ENCODE data around the gene ATP6V1F.

DNA sequence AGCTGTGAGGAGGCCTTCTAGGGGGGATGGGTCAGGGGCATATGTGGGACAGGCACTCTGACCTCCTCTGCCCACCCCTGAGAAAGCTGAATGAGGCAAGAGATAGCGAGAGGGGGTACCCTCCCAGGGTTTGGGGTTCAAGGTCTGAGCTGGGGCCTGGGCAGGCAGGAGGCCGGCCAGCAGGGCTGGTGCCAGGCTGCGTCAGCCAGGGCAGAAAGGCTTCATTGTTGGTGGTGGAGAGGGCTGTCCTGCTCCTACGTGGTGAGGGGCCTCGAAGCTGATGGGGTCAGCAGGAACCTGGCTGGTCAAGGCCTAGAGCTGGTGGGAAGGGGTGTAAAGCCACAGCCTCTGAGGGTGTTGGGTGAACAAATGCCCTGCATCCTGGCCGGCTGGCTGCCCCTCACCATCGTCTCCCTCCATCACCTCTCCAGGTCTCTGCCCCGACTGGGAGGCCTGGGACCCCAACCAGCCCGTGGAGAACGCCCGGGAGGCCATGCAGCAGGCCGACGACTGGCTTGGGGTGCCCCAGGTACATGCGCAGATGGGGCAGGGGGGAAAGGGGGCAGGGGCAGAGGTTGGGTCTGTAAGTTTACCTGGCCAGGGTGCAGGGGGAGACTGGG is 25.8 kb upstream of the ATP6V1F start:
- TF ChIP-seq EZH2phosphoT487 (IDR thresholded peaks at IDR 0.05; ENCODE audit: borderline replicate concordance, low read depth, low read length), result no peak
- TF ChIP-seq, protein P1, sequence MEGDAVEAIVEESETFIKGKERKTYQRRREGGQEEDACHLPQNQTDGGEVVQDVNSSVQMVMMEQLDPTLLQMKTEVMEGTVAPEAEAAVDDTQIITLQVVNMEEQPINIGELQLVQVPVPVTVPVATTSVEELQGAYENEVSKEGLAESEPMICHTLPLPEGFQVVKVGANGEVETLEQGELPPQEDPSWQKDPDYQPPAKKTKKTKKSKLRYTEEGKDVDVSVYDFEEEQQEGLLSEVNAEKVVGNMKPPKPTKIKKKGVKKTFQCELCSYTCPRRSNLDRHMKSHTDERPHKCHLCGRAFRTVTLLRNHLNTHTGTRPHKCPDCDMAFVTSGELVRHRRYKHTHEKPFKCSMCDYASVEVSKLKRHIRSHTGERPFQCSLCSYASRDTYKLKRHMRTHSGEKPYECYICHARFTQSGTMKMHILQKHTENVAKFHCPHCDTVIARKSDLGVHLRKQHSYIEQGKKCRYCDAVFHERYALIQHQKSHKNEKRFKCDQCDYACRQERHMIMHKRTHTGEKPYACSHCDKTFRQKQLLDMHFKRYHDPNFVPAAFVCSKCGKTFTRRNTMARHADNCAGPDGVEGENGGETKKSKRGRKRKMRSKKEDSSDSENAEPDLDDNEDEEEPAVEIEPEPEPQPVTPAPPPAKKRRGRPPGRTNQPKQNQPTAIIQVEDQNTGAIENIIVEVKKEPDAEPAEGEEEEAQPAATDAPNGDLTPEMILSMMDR (conservative IDR thresholded peaks at IDR 0.05; ENCODE audit: low read length), result no peak

Measured in OCI-LY7 (cell line).